H9 (cell line): Measurements from ENCODE around the gene TOR4A. TPM values are rescaled to one million over a fixed set of nuclear protein-coding genes. Genes with fewer than 3 reads are reported as not detected.

Experiments
- DNase-seq: peaks from one replicate; pipeline ENCODE4 v3.0.0-alpha.2; 2017
- H2AFZ ChIP-seq: one replicate; pipeline ENCODE4 v1.6.1; 2013; ENCODE audit warnings: mild to moderate bottlenecking, low read length, control low read depth, moderate library complexity
- H2AK5ac ChIP-seq: 2 replicates; pipeline ENCODE4 v1.6.1; 2013; ENCODE audit warnings: low read length, control low read depth, mixed read lengths; ENCODE audit not compliant: insufficient read length
- H2BK120ac ChIP-seq: one replicate; pipeline ENCODE4 v1.6.1; 2013; ENCODE audit warnings: low read depth, mild to moderate bottlenecking, low read length, control low read depth, inconsistent platforms; ENCODE audit not compliant: poor library complexity, severe bottlenecking
- H2BK12ac ChIP-seq: 2 replicates; pipeline ENCODE4 v1.6.1; 2013; ENCODE audit warnings: low read length, control low read depth, mixed read lengths, low read depth; ENCODE audit not compliant: insufficient read length
- H2BK15ac ChIP-seq: 2 replicates; pipeline ENCODE4 v1.6.1; 2013; ENCODE audit warnings: low read depth, low read length, control low read depth
- H2BK20ac ChIP-seq: one replicate; pipeline ENCODE4 v1.6.1; 2013; ENCODE audit warnings: low read depth, mild to moderate bottlenecking, low read length, control low read depth, inconsistent platforms; ENCODE audit not compliant: poor library complexity, severe bottlenecking
- H2BK5ac ChIP-seq: 2 replicates; pipeline ENCODE4 v1.6.1; 2013; ENCODE audit warnings: low read length, control low read depth, mixed read lengths; ENCODE audit not compliant: insufficient read length
- H3K14ac ChIP-seq: 2 replicates; pipeline ENCODE4 v1.6.1; 2013; ENCODE audit warnings: low read length, control low read depth; ENCODE audit not compliant: insufficient read depth
- H3K18ac ChIP-seq: 2 replicates; pipeline ENCODE4 v1.6.1; 2013; ENCODE audit warnings: low read depth, mild to moderate bottlenecking, mixed read lengths, low read length, control low read depth; ENCODE audit not compliant: insufficient read length
- H3K23ac ChIP-seq: 2 replicates; pipeline ENCODE4 v1.6.1; 2013; ENCODE audit warnings: low read length, control low read depth, mixed read lengths, low read depth; ENCODE audit not compliant: insufficient read length
- H3K23me2 ChIP-seq: 2 replicates; pipeline ENCODE4 v1.6.1; 2013; ENCODE audit warnings: low read depth, mild to moderate bottlenecking, mixed read lengths, low read length, control low read depth; ENCODE audit not compliant: insufficient read length, poor library complexity, severe bottlenecking
- H3K27ac ChIP-seq: 2 replicates; pipeline ENCODE4 v1.5.1; 2013; ENCODE audit warnings: low read length, control low read depth, mixed read lengths, low read depth; ENCODE audit not compliant: insufficient read length
- H3K27me3 ChIP-seq: 2 replicates; pipeline ENCODE4 v1.6.1; 2013; ENCODE audit warnings: low read length, control low read depth, inconsistent platforms; ENCODE audit not compliant: insufficient read depth
- H3K4ac ChIP-seq: 2 replicates; pipeline ENCODE4 v1.6.1; 2013; ENCODE audit warnings: low read depth, mild to moderate bottlenecking, control low read depth, inconsistent platforms, low read length, moderate library complexity
- H3K4me1 ChIP-seq: 2 replicates; pipeline ENCODE4 v1.6.1; 2013; ENCODE audit warnings: low read length, control low read depth, inconsistent platforms; ENCODE audit not compliant: insufficient read depth
- H3K4me2 ChIP-seq: 2 replicates; pipeline ENCODE4 v1.6.1; 2013; ENCODE audit warnings: low read length, control low read depth, mixed read lengths; ENCODE audit not compliant: insufficient read length, insufficient read depth
- H3K56ac ChIP-seq: 2 replicates; pipeline ENCODE4 v1.6.1; 2013; ENCODE audit warnings: low read depth, mild to moderate bottlenecking, mixed read lengths, low read length, control low read depth; ENCODE audit not compliant: insufficient read length
- H3K79me1 ChIP-seq: 2 replicates; pipeline ENCODE4 v1.6.1; 2013; ENCODE audit warnings: low read depth, mild to moderate bottlenecking, moderate library complexity, low read length, control low read depth, inconsistent platforms; ENCODE audit not compliant: insufficient read depth, poor library complexity, severe bottlenecking
- H3K79me2 ChIP-seq: 2 replicates; pipeline ENCODE4 v1.6.1; 2013; ENCODE audit warnings: low read length, control low read depth, inconsistent platforms; ENCODE audit not compliant: insufficient read depth
- H3K9ac ChIP-seq: 2 replicates; pipeline ENCODE4 v1.6.1; 2013; ENCODE audit warnings: low read length, control low read depth, mixed read lengths; ENCODE audit not compliant: insufficient read length; ENCODE audit errors: extremely low read depth
- H3K9me3 ChIP-seq: one replicate; pipeline ENCODE4 v1.6.1; 2013; ENCODE audit warnings: low read depth, low read length, inconsistent platforms; ENCODE audit not compliant: control insufficient read depth
- H3T11ph ChIP-seq: one replicate; pipeline ENCODE4 v1.6.1; 2013; ENCODE audit warnings: mild to moderate bottlenecking, low read length, control low read depth, inconsistent platforms
- H4K20me1 ChIP-seq: one replicate; pipeline ENCODE4 v1.6.1; 2013; ENCODE audit not compliant: control insufficient read depth, insufficient read length, insufficient read depth
- H4K5ac ChIP-seq: 2 replicates; pipeline ENCODE4 v1.6.1; 2013; ENCODE audit warnings: low read depth, mild to moderate bottlenecking, mixed read lengths, low read length, control low read depth; ENCODE audit not compliant: insufficient read length
- H4K8ac ChIP-seq: replicated peaks from 2 replicates; pipeline ENCODE4 v1.6.1; 2013; ENCODE audit warnings: low read length, control low read depth, mixed read lengths, low read depth; ENCODE audit not compliant: insufficient read length
- H4K91ac ChIP-seq: 2 replicates; pipeline ENCODE4 v1.6.1; 2013; ENCODE audit warnings: low read depth, mild to moderate bottlenecking, moderate library complexity, mixed read lengths, low read length, control low read depth; ENCODE audit not compliant: insufficient read length
- H3K27ac Mint-ChIP-seq, 3 experiments: 2 replicates in 2 of 3; 3 replicates in 1 of 3; pipeline ENCODE4 v1.8.0; 2020 to 2021; ENCODE audit warnings: mixed read lengths in 3 of 3, mild to moderate bottlenecking in 1 of 3, moderate library complexity in 1 of 3
- H3K27me3 Mint-ChIP-seq: 2 replicates; pipeline ENCODE4 v1.8.0; 2021; ENCODE audit warnings: low read depth, mild to moderate bottlenecking, moderate library complexity, mixed read lengths
- H3K36me3 Mint-ChIP-seq, 3 experiments: 2 replicates in 2 of 3; 3 replicates in 1 of 3; pipeline ENCODE4 v1.8.0; 2020 to 2021; ENCODE audit warnings: low read depth in 3 of 3, mixed read lengths in 3 of 3; ENCODE audit not compliant: insufficient read depth in 1 of 3
- H3K4me1 Mint-ChIP-seq, 2 experiments: 2 replicates each; pipeline ENCODE4 v1.8.0; 2020; ENCODE audit warnings: mixed read lengths in 2 of 2
- H3K4me3 Mint-ChIP-seq, 2 experiments: 2 replicates in 1 of 2; 3 replicates in 1 of 2; pipeline ENCODE4 v1.8.0; 2020 to 2021; ENCODE audit warnings: mild to moderate bottlenecking in 2 of 2, mixed read lengths in 2 of 2, moderate library complexity in 1 of 2
- H3K9me3 Mint-ChIP-seq, 2 experiments: 2 replicates in 1 of 2; 3 replicates in 1 of 2; pipeline ENCODE4 v1.8.0; 2020; ENCODE audit warnings: mild to moderate bottlenecking in 2 of 2, mixed read lengths in 2 of 2, moderate library complexity in 1 of 2
- WGBS: extraction: QIAGEN DNeasy Blood & Tissue Kit; methylation state at CpG from one replicate; pipeline ENCODE4 v1.1.7; 2013; ENCODE audit warnings: missing lambda C conversion rate, low lambda C conversion rate, mixed read lengths; ENCODE audit not compliant: insufficient read length; ENCODE audit errors: extremely low coverage; 5-methylcytosine and 5-hydroxymethylcytosine counted together
- total RNA-seq: library from RNA; stranded (reverse); gene quantifications from 2 replicates; pipeline ENCODE4 v1.2.1, GENCODE V29; 2021
- TF ChIP-seq, protein P1 (sequence below): fragments of 200-600 bp; sonication (generic); conservative IDR thresholded peaks from 3 replicates; pipeline ENCODE4 v1.8.0; 2021; ENCODE audit warnings: antibody characterized with exemption, mild to moderate bottlenecking

Gene TOR4A
- total RNA-seq, 1 experiment from 2014 or later: 6.2 TPM

DNA sequence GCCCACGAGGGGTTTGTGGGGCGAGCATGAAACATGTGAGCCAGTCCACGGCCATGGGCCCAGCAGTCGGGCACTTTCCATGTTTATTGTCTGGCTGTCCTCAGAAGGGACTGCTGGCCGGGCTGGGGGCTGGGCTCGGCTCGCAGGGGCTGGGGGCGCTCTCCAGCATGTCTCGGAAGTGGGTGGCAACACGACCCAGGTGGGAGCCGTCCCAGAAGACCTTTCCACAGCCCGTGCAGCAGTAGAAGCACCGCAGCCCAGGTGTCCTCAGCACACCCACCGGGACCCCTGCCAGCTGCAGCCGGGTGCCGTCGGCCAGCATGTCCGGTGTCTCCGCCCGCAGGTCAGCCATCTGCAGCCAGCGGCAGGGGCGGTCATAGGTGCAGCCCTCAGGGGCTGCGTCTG is 29.3 kb downstream of the TOR4A start:
- H3K9ac ChIP-seq: no peak overlapping the region
- no peaks in the 10 kb centered on the region for H3K79me1 ChIP-seq
- H3K27ac ChIP-seq: no peak overlapping the region
- H3K4me1 ChIP-seq: no peaks in the 10 kb centered on the region; the same call in 1 of the 2 replicates
- Mint-ChIP-seq H3K9me3 (no peaks in the 10 kb centered on the region; a peak in 1 of 5 replicates), H3K36me3 (no peaks in the 10 kb centered on the region), H3K27me3 (peaks cover 11% of the 10 kb centered on the region), H3K4me1 (peaks cover 9 to 37% of the 10 kb centered on the region in 2 experiments), H3K4me3 (no peak overlapping the region), H3K27ac (no peak overlapping the region)
- no CpG with 5 or more reads among the region's 23 CpGs for WGBS
- H2BK5ac ChIP-seq: no peak overlapping the region
- H3K56ac ChIP-seq: no peak overlapping the region
- no peak overlapping the region for H2BK15ac ChIP-seq
- H3K23ac ChIP-seq: no peak overlapping the region
- H2AFZ ChIP-seq: no peak overlapping the region
- no peaks in the 10 kb centered on the region for H3K79me2 ChIP-seq
- no peaks in the 10 kb centered on the region for H3K23me2 ChIP-seq
- no peak overlapping the region for H4K5ac ChIP-seq
- H3K27me3 ChIP-seq: no peaks in the 10 kb centered on the region; the same call in 1 of the 2 replicates
- H2BK120ac ChIP-seq: no peak overlapping the region
- H4K8ac ChIP-seq: no peak overlapping the region
- no peaks in the 10 kb centered on the region for H4K20me1 ChIP-seq
- H2BK12ac ChIP-seq: no peak overlapping the region
- H3K9me3 ChIP-seq: no peaks in the 10 kb centered on the region
- TF ChIP-seq, protein P1, sequence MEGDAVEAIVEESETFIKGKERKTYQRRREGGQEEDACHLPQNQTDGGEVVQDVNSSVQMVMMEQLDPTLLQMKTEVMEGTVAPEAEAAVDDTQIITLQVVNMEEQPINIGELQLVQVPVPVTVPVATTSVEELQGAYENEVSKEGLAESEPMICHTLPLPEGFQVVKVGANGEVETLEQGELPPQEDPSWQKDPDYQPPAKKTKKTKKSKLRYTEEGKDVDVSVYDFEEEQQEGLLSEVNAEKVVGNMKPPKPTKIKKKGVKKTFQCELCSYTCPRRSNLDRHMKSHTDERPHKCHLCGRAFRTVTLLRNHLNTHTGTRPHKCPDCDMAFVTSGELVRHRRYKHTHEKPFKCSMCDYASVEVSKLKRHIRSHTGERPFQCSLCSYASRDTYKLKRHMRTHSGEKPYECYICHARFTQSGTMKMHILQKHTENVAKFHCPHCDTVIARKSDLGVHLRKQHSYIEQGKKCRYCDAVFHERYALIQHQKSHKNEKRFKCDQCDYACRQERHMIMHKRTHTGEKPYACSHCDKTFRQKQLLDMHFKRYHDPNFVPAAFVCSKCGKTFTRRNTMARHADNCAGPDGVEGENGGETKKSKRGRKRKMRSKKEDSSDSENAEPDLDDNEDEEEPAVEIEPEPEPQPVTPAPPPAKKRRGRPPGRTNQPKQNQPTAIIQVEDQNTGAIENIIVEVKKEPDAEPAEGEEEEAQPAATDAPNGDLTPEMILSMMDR: no peak
- no peak overlapping the region for H3K4ac ChIP-seq
- no peak overlapping the region for H3T11ph ChIP-seq
- no peak overlapping the region for H4K91ac ChIP-seq
- no peak overlapping the region for H2AK5ac ChIP-seq
- no peak overlapping the region for H3K4me2 ChIP-seq
- no peak overlapping the region for H3K18ac ChIP-seq
- H3K14ac ChIP-seq: no peak overlapping the region
- peak; percentile 33 for DNase-seq
- no peak overlapping the region for H2BK20ac ChIP-seq
